Smooth muscle cell (in vitro differentiated cells): Measurements from ENCODE around the gene HDGF. TPM values are rescaled to one million over a fixed set of nuclear protein-coding genes. Genes with fewer than 3 reads are reported as not detected.

Source experiments
- DNase-seq: peaks from one replicate; lab custom pipeline; 2025; ENCODE audit not compliant: unreplicated experiment; lab: John Stamatoyannopoulos, UW
- H2AFZ ChIP-seq: fragments of 200-600 bp; sonication (generic); 2 replicates; pipeline ENCODE4 v1.6.0; 2016; ENCODE audit warnings: antibody characterized with exemption, low read depth, mild to moderate bottlenecking
- H3F3A ChIP-seq: fragments of 200-600 bp; sonication (generic); 2 replicates; pipeline ENCODE4 v1.6.0; 2017; ENCODE audit warnings: antibody characterized with exemption, low read depth
- H3K27ac ChIP-seq: fragments of 200-600 bp; sonication (generic); 2 replicates; pipeline ENCODE4 v1.5.1; 2016; ENCODE audit warnings: low read depth, mild to moderate bottlenecking
- H3K27me3 ChIP-seq: fragments of 200-600 bp; sonication (generic); 2 replicates; pipeline ENCODE4 v1.6.1; 2016; ENCODE audit warnings: low read depth, mild to moderate bottlenecking
- H3K36me3 ChIP-seq: fragments of 200-600 bp; sonication (generic); 2 replicates; pipeline ENCODE4 v1.5.1; 2016; ENCODE audit warnings: low read depth
- H3K4me1 ChIP-seq: fragments of 200-600 bp; sonication (generic); 2 replicates; pipeline ENCODE4 v1.5.1; 2016; ENCODE audit warnings: low read depth
- H3K4me2 ChIP-seq: fragments of 200-600 bp; sonication (generic); 2 replicates; pipeline ENCODE4 v1.6.0; 2016; ENCODE audit warnings: mild to moderate bottlenecking
- H3K4me3 ChIP-seq: fragments of 200-600 bp; sonication (generic); 2 replicates; pipeline ENCODE4 v1.5.1; 2016; ENCODE audit warnings: mild to moderate bottlenecking
- H3K79me2 ChIP-seq: fragments of 200-600 bp; sonication (generic); 2 replicates; pipeline ENCODE4 v1.6.0; 2016; ENCODE audit warnings: low read depth, mild to moderate bottlenecking
- H3K9ac ChIP-seq: fragments of 200-600 bp; sonication (generic); 2 replicates; pipeline ENCODE4 v1.6.0; 2016; ENCODE audit warnings: low read depth
- H3K9me3 ChIP-seq: fragments of 200-600 bp; sonication (generic); replicated peaks from 2 replicates; pipeline ENCODE4 v1.5.1; 2016; ENCODE audit warnings: low read depth
- H4K20me1 ChIP-seq: fragments of 200-600 bp; sonication (generic); 2 replicates; pipeline ENCODE4 v1.6.0; 2016; ENCODE audit warnings: low read depth
- WGBS: methylation state at CpG from one replicate; pipeline ENCODE4 v1.1.7; 2016; ENCODE audit warnings: low lambda C conversion rate; 5-methylcytosine and 5-hydroxymethylcytosine counted together
- polyA plus RNA-seq: library from polyadenylated mRNA; unstranded; fragments of >200 nt; fragmentation: Nextera tagmentation; extraction: Ambion mirVana; gene quantifications from 2 replicates; pipeline ENCODE4 v1.2.1, GENCODE V29; 2016
- total RNA-seq: library from RNA; depleted of rRNA; stranded (reverse); fragments of >200 nt; gene quantifications from 2 replicates; pipeline ENCODE4 v1.2.3, GENCODE V29; 2014
- TF ChIP-seq, protein P1 (sequence below): fragments of 200-600 bp; sonication (generic); IDR thresholded peaks from 2 replicates; pipeline ENCODE4 v1.5.1; 2017; ENCODE audit warnings: borderline replicate concordance, mild to moderate bottlenecking, antibody characterized with exemption; ENCODE audit not compliant: insufficient read depth, poor library complexity, severe bottlenecking

Gene HDGF
- total and polyA plus RNA-seq, 2 experiments from 2014 or later, result 88.4 to 109 TPM

- Histone ChIP-seq H3K4me1 (peaks cover 47% of the 10 kb centered on the region), H3F3A (peaks cover 20% of the 10 kb centered on the region), H3K4me3 (no peak overlapping the region), H3K9me3 (no peaks in the 10 kb centered on the region), H3K36me3 (no peaks in the 10 kb centered on the region), H3K27ac (peak overlapping the region; percentile 100), H3K4me2 (no peak overlapping the region), H3K79me2 (peaks cover 55% of the 10 kb centered on the region), H3K9ac (no peak overlapping the region), H2AFZ (no peak overlapping the region), H3K27me3 (no peaks in the 10 kb centered on the region), H4K20me1 (no peaks in the 10 kb centered on the region)
- 95% methylated on average over 14 of the region's 14 CpGs for WGBS
- TF ChIP-seq, protein P1, sequence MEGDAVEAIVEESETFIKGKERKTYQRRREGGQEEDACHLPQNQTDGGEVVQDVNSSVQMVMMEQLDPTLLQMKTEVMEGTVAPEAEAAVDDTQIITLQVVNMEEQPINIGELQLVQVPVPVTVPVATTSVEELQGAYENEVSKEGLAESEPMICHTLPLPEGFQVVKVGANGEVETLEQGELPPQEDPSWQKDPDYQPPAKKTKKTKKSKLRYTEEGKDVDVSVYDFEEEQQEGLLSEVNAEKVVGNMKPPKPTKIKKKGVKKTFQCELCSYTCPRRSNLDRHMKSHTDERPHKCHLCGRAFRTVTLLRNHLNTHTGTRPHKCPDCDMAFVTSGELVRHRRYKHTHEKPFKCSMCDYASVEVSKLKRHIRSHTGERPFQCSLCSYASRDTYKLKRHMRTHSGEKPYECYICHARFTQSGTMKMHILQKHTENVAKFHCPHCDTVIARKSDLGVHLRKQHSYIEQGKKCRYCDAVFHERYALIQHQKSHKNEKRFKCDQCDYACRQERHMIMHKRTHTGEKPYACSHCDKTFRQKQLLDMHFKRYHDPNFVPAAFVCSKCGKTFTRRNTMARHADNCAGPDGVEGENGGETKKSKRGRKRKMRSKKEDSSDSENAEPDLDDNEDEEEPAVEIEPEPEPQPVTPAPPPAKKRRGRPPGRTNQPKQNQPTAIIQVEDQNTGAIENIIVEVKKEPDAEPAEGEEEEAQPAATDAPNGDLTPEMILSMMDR, result no peak
- DNase-seq, result no peak
These were observed 6.6 kb downstream of the HDGF start for GRCh38 chr1:156744786-156745419.

DNA sequence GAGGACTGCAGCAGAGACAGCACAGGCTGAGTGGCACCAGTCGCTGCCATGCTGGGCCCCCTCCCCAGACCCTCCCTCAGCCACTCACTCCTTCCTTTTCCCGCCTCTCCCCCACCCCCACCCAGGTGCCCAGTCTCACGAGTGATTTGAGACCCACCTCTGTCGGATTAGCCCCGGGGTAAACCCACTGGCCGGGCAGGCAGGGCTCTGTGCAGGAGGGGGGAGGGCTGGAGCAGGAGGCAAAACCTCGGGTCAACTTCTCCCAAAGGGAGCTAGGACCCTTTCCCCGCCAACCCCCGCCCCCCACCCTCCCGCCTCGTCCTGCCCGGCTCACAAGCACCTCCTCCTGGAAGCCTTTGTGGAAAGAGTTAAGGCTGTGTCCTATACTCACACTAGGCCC is 7.1 kb downstream of the HDGF start:
- H3K4me2 ChIP-seq, result no peak overlapping the region
- H3K79me2 ChIP-seq, result peaks cover 55% of the 10 kb centered on the region
- no peak overlapping the region for H3K9ac ChIP-seq
- TF ChIP-seq, protein P1, result no peak
- peaks cover 20% of the 10 kb centered on the region for H3F3A ChIP-seq
- no peak overlapping the region for H3K4me3 ChIP-seq
- H3K27ac ChIP-seq, result no peak overlapping the region
- no peak for DNase-seq
- H3K27me3 ChIP-seq, result no peaks in the 10 kb centered on the region
- peaks cover 45% of the 10 kb centered on the region for H3K4me1 ChIP-seq
- no peaks in the 10 kb centered on the region for H4K20me1 ChIP-seq
- 83% methylated on average over 1 of the region's 12 CpGs for WGBS
- H3K9me3 ChIP-seq, result no peaks in the 10 kb centered on the region
- H2AFZ ChIP-seq, result no peak overlapping the region
- H3K36me3 ChIP-seq, result no peaks in the 10 kb centered on the region

DNA sequence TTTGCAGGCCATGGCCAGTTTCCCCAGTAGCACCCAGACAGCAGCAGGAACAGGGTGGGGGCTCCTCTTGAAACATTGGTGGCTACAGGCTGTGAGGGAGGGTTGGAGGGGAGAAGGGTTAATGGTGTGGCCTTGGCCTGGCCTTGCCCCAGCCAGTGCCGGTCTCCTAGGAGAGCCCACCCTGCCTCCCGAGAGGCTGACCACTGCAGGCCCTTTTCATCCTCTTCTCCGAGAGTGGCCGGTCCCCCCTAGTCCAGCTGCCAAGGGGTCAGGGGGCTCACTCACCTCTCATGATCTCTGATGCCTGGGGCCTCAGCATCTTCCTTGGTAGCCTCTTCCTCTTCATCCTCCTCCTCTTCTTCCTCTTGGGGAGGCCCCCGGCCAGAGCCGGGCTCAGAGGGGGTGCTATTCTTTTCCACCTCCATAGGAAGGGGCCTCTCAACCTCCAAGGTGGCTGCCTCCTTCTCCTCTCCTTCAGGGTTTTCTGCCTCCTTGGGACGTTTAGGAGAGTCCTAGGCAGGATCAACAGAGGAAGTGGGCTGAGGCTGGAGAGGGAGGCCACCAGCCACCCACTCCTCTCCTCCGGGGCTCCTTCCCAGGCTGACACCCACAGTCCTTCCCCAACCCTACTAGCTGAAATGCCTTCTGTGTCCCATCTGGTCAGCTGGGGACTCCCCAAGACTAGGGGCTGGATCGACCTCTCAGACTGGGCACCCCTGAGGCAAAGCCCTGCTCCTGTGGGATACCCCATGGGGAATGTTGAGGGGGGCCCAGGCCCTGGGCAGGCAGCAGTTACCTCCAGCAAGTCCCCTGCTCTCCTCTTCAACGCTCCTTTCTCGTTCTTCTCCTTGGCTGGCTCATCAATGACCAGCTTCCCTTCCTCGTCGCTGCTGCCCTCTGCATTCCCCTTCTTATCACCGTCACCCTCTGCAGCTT is 7.8 kb downstream of the HDGF start:
- Histone ChIP-seq H4K20me1 (no peaks in the 10 kb centered on the region), H3K79me2 (peaks cover 55% of the 10 kb centered on the region), H2AFZ (no peak overlapping the region), H3F3A (peaks cover 17% of the 10 kb centered on the region), H3K4me2 (no peak overlapping the region), H3K9ac (no peak overlapping the region), H3K4me3 (no peak overlapping the region), H3K27ac (no peak overlapping the region), H3K27me3 (no peaks in the 10 kb centered on the region), H3K4me1 (peaks cover 38% of the 10 kb centered on the region), H3K36me3 (no peaks in the 10 kb centered on the region), H3K9me3 (no peaks in the 10 kb centered on the region)
- DNase-seq, result no peak
- WGBS, result 92% methylated on average over 12 of the region's 14 CpGs
- TF ChIP-seq, protein P1, result no peak
